ENCODE results near the gene CENPVL1.
"Not testable (repeated sequence)": the region's sequence is repeated elsewhere in the genome, so short reads cannot be mapped to it uniquely, and the experiment has no call there.

- TF ChIP-seq, protein P1, sequence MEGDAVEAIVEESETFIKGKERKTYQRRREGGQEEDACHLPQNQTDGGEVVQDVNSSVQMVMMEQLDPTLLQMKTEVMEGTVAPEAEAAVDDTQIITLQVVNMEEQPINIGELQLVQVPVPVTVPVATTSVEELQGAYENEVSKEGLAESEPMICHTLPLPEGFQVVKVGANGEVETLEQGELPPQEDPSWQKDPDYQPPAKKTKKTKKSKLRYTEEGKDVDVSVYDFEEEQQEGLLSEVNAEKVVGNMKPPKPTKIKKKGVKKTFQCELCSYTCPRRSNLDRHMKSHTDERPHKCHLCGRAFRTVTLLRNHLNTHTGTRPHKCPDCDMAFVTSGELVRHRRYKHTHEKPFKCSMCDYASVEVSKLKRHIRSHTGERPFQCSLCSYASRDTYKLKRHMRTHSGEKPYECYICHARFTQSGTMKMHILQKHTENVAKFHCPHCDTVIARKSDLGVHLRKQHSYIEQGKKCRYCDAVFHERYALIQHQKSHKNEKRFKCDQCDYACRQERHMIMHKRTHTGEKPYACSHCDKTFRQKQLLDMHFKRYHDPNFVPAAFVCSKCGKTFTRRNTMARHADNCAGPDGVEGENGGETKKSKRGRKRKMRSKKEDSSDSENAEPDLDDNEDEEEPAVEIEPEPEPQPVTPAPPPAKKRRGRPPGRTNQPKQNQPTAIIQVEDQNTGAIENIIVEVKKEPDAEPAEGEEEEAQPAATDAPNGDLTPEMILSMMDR (conservative IDR thresholded peaks at IDR 0.05; ENCODE audit: low read length) = not testable (repeated sequence)
- not testable (repeated sequence) for TF ChIP-seq EZH2phosphoT487 (IDR thresholded peaks at IDR 0.05; ENCODE audit: borderline replicate concordance)
Observed at GRCh38 chrX:51681808-51682719, 28.2 kb upstream of the CENPVL1 start.
